A549 (cell line): ENCODE measurements around the gene TFEB. TPM values are rescaled to one million over a fixed set of nuclear protein-coding genes. Genes with fewer than 3 reads are reported as not detected.

Experiments
- ATAC-seq, 2 experiments: fragments of 200-7000 bp in 1 of 2; fragments of >200 bp in 1 of 2; cut with Nextera tagmentation in 1 of 2; cut with Tn5 transposase in 1 of 2; 3 replicates each; pipeline versions ENCODE4 v1.8.0 to v1.9.1; 2018 to 2020; ENCODE audit warnings: mild to moderate bottlenecking in 1 of 2, moderate library complexity in 1 of 2
- CTCF ChIA-PET: fragments of 300-600 bp; sonication (Branson Sonifier 250); formaldehyde crosslinking; extraction: SDS; loops from one replicate; lab custom pipeline; 2021; ENCODE audit warnings: antibody characterized with exemption, inconsistent platforms; lab: Yijun Ruan, JAX
- POLR2A ChIA-PET: fragments of 350-600 bp; formaldehyde crosslinking; extraction: SDS; loops from one replicate; lab custom pipeline; 2021; ENCODE audit warnings: antibody characterized with exemption, inconsistent platforms; lab: Yijun Ruan, JAX
- DNase-seq, 2 experiments: peaks; one replicate each; pipeline versions ENCODE4 v3.0.0 to v3.0.0-alpha.2; 2011 to 2016; ENCODE audit warnings: low read depth in 1 of 2, low spot score in 1 of 2
- FAIRE-seq: peaks from 2 replicates; lab custom pipeline; 2011; peaks lifted over from hg19 to GRCh38; lab: Jason Lieb, UNC
- H3K27ac ChIP-seq, 2 experiments: fragments of >200 bp; sonication (Bioruptor Twin); formaldehyde crosslinking; 3 replicates each; pipeline ENCODE4 v1.5.1; 2016 to 2017
- H3K4me1 ChIP-seq: fragments of >200 bp; sonication (Bioruptor Twin); formaldehyde crosslinking; 3 replicates; pipeline ENCODE4 v1.6.1; 2016
- H3K4me2 ChIP-seq: fragments of >200 bp; sonication (Bioruptor Twin); formaldehyde crosslinking; 3 replicates; pipeline ENCODE4 v1.6.1; 2016
- H3K4me3 ChIP-seq: fragments of >200 bp; sonication (Bioruptor Twin); formaldehyde crosslinking; 3 replicates; pipeline ENCODE4 v1.5.1; 2016
- H3K9me3 ChIP-seq: fragments of >200 bp; sonication (Bioruptor Twin); formaldehyde crosslinking; 3 replicates; pipeline ENCODE4 v1.6.1; 2016
- BHLHE40 ChIP-seq: IDR thresholded peaks from 2 replicates; pipeline ENCODE4 v1.6.1; 2012; ENCODE audit warnings: low read depth, low read length, inconsistent platforms
- CBX2 ChIP-seq: fragments of 200-600 bp; sonication (generic); IDR thresholded peaks from 2 replicates; pipeline ENCODE4 v1.6.1; 2016; ENCODE audit warnings: low read depth, mild to moderate bottlenecking, borderline replicate concordance
- CBX8 ChIP-seq: fragments of 200-600 bp; sonication (generic); IDR thresholded peaks from 2 replicates; pipeline ENCODE4 v1.6.1; 2016
- CEBPB ChIP-seq, 2 experiments: fragments of >200 bp in 1 of 2; sonication (Bioruptor Twin) in 1 of 2; formaldehyde crosslinking in 1 of 2; IDR thresholded peaks; 2 replicates each; pipeline ENCODE4 v1.6.1; 2012 to 2016
- EHMT2 ChIP-seq: fragments of 200-600 bp; sonication (generic); IDR thresholded peaks from 2 replicates; pipeline ENCODE4 v1.6.1; 2016; ENCODE audit warnings: antibody characterized with exemption, low read depth, mild to moderate bottlenecking, moderate library complexity
- ESRRA ChIP-seq: fragments of 150-350 bp; IDR thresholded peaks from 2 replicates; pipeline ENCODE4 v1.6.1; 2014; ENCODE audit warnings: mild to moderate bottlenecking, low read length, borderline replicate concordance
- GATA3 ChIP-seq: IDR thresholded peaks from 2 replicates; pipeline ENCODE4 v1.6.1; 2012; ENCODE audit warnings: borderline replicate concordance
- HDAC2 ChIP-seq: fragments of 200-600 bp; sonication (generic); IDR thresholded peaks from 2 replicates; pipeline ENCODE4 v1.6.1; 2016
- HEYL ChIP-seq: fragments of 250-450 bp; sonication (Bioruptor Pico); IDR thresholded peaks from 2 replicates; pipeline ENCODE4 v1.8.0; 2021; ENCODE audit warnings: mild to moderate bottlenecking, moderate library complexity
- HOXB5 ChIP-seq: fragments of 250-450 bp; sonication (Bioruptor Pico); IDR thresholded peaks from 2 replicates; pipeline ENCODE4 v1.5.0; 2020; ENCODE audit warnings: mild to moderate bottlenecking, moderate library complexity
- JUN ChIP-seq, 2 experiments: fragments of >200 bp; sonication (Bioruptor Twin); formaldehyde crosslinking; IDR thresholded peaks; 2 replicates in 1 of 2; 3 replicates in 1 of 2; pipeline ENCODE4 v1.6.1; 2016 to 2017
- JUNB ChIP-seq: fragments of >200 bp; sonication (Bioruptor Twin); formaldehyde crosslinking; IDR thresholded peaks from 2 replicates; pipeline ENCODE4 v1.6.1; 2016
- KDM5A ChIP-seq: fragments of 200-600 bp; sonication (generic); IDR thresholded peaks from 2 replicates; pipeline ENCODE4 v1.6.1; 2016; ENCODE audit warnings: antibody characterized with exemption, mild to moderate bottlenecking
- MAZ ChIP-seq: fragments of 150-350 bp; IDR thresholded peaks from 2 replicates; pipeline ENCODE4 v1.6.1; 2014; ENCODE audit warnings: antibody characterized with exemption, low read depth, low read length, borderline replicate concordance
- PHF8 ChIP-seq: fragments of 200-600 bp; sonication (generic); IDR thresholded peaks from 2 replicates; pipeline ENCODE4 v1.6.1; 2016; ENCODE audit warnings: low read depth, mild to moderate bottlenecking, antibody characterized with exemption, moderate library complexity, borderline replicate concordance
- POLR2AphosphoS2 ChIP-seq: conservative IDR thresholded peaks from 2 replicates; pipeline ENCODE4 v1.6.1; 2012; ENCODE audit warnings: low read length, improper control_type of control experiment, inconsistent platforms
- RAD21 ChIP-seq, 2 experiments: fragments of >200 bp in 1 of 2; sonication (Bioruptor Twin) in 1 of 2; formaldehyde crosslinking in 1 of 2; IDR thresholded peaks in 1 of 2; conservative IDR thresholded peaks in 1 of 2; 2 replicates in 1 of 2; 3 replicates in 1 of 2; pipeline ENCODE4 v1.6.1; 2012 to 2018; ENCODE audit warnings: inconsistent platforms in 1 of 2
- RARB ChIP-seq: fragments of 250-450 bp; sonication (Bioruptor Pico); IDR thresholded peaks from 2 replicates; pipeline ENCODE4 v1.8.0; 2021; ENCODE audit warnings: mild to moderate bottlenecking, moderate library complexity
- RNF2 ChIP-seq: fragments of 200-600 bp; sonication (generic); IDR thresholded peaks from 2 replicates; pipeline ENCODE4 v1.6.1; 2016; ENCODE audit warnings: low read depth, mild to moderate bottlenecking, antibody characterized with exemption, moderate library complexity, borderline replicate concordance
- ZNF302 ChIP-seq: fragments of 250-450 bp; sonication (Bioruptor Pico); IDR thresholded peaks from 2 replicates; pipeline ENCODE4 v1.9.0; 2021; ENCODE audit warnings: inconsistent platforms, mild to moderate bottlenecking, moderate library complexity
- WGBS: methylation state at CpG from one replicate; pipeline ENCODE4 v1.1.6; 2017; ENCODE audit errors: missing lambda C conversion rate; 5-methylcytosine and 5-hydroxymethylcytosine counted together
- polyA plus RNA-seq, 4 experiments: library from polyadenylated mRNA; depleted of rRNA in 3 of 4; stranded (reverse); fragments of >200 nt; fragmentation: RNase III in 1 of 4; extraction: RNeasy Plus Mini Kit Qiagen cat#74134 plus additional on column Dnase treatment in 1 of 4; gene quantifications; 2 replicates in 3 of 4; 3 replicates in 1 of 4; pipeline ENCODE4 v1.2.3, GENCODE V29; 2011 to 2017
- TF ChIP-seq, protein P1 (sequence below): IDR thresholded peaks from 2 replicates; pipeline ENCODE4 v1.6.1; 2012; ENCODE audit warnings: low read depth, borderline replicate concordance
- TF ChIP-seq, protein P2 (sequence below): IDR thresholded peaks from 2 replicates; pipeline ENCODE4 v1.6.1; 2012
- TF ChIP-seq, protein P3 (sequence below): fragments of 450-650 bp; IDR thresholded peaks from 2 replicates; pipeline ENCODE4 v1.6.1; 2014; ENCODE audit warnings: antibody characterized with exemption

TFEB gene
- polyA plus RNA-seq, 2 of the 4 experiments (the other 2 are of a cell fraction) = 3.1 to 6.1 TPM

DNA sequence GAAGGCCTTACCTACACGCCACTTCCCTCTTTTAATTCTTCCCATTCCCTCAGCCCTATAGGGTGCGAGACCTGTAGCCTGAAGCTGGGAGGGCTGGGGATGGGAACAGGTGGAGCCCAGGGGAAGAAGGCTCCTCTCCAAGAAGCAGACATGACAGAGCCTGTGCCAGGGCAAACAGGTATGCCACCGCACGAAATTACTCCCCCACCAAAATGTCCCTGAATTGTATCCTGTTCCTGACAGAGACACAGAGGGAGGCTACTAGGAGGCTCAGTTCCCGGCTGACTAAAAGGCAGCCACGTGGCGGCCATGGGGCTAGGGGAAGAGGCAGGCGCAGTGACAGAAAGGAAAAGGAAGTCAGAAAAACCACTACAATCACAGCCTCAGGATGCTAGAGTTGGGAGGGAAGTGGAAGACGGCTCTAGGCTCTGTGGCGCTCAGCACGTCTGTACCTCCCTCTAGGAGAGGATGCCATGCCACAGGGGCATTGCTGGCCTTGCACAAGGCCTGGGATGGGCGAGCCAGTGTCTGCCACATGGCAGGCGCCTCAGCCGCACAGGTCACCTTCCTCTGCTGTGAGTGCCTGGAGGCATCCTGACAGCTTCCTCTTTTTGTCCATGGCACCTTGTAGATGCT, 27.7 kb downstream of the TFEB start (continued):
- TF ChIP-seq CBX8 (no peak), GATA3 (no peak), CEBPB (IDR thresholded peaks at IDR 0.05) (no peak), CBX2 (no peak), KDM5A (no peak), BHLHE40 (no peak), HDAC2 (no peak), HEYL (CRISPR knock-in tag) (no peak), EHMT2 (no peak)

DNA sequence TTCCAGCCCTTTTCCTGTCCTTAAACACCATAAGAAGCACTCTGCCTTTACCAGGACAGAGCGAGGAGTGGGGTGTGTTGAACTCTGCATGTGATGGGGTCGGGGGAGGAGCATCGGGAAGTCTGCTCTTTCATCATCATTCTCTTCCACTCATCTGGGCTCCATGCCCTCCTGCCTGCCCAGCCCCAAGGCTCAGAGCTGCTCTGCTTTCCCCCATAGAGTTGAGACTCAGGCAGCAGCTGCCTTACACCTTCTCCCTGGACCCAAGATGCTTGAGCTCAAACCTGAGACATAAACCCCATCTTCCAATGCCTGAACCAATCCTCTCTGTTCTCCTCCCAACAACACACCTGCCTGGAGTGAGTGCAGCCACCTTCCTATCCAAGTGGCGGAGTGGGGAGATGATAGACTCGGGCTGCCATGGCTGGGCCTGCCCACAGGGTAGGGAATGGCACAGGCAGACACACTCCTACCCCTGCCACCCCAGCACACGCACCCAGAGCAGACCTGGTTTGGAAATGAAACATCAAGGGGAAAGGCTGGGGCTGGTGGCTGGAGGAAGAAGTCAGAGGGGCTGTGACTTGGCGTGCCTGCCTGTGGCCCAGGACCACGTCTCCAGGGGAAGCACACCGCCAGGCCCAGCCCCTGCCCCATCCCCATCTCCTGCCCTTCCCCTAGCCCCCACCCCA, 28.4 kb downstream of the TFEB start:
- Histone ChIP-seq H3K4me2 (peak overlapping the region; percentile 65), H3K4me1 (peaks cover 40% of the 10 kb centered on the region), H3K4me3 (no peak overlapping the region), H3K27ac (peak overlapping the region; percentile 85 to 97), H3K9me3 (no peaks in the 10 kb centered on the region)
- DNase-seq (no peak), ATAC-seq (peak; percentile 40 to 44; a peak in 4 of 6 replicates), FAIRE-seq (no peak)
- TF ChIP-seq JUN (IDR thresholded peaks at IDR 0.05) (no peak), ZNF302 (no peak), MAZ (no peak), RAD21 (conservative IDR thresholded peaks at IDR 0.05 in 1 of 2, IDR thresholded peaks at IDR 0.05 in 1 of 2) (no peak), RARB (CRISPR knock-in tag) (no peak), BHLHE40 (no peak), HOXB5 (no peak), RNF2 (no peak), ESRRA (no peak), PHF8 (no peak), JUNB (no peak), POLR2AphosphoS2 (no peak)
- TF ChIP-seq, protein P1, sequence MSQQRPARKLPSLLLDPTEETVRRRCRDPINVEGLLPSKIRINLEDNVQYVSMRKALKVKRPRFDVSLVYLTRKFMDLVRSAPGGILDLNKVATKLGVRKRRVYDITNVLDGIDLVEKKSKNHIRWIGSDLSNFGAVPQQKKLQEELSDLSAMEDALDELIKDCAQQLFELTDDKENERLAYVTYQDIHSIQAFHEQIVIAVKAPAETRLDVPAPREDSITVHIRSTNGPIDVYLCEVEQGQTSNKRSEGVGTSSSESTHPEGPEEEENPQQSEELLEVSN = no peak
- TF ChIP-seq, protein P2, sequence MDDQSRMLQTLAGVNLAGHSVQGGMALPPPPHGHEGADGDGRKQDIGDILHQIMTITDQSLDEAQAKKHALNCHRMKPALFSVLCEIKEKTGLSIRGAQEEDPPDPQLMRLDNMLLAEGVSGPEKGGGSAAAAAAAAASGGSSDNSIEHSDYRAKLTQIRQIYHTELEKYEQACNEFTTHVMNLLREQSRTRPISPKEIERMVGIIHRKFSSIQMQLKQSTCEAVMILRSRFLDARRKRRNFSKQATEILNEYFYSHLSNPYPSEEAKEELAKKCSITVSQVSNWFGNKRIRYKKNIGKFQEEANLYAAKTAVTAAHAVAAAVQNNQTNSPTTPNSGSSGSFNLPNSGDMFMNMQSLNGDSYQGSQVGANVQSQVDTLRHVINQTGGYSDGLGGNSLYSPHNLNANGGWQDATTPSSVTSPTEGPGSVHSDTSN = no peak
- TF ChIP-seq, protein P3, sequence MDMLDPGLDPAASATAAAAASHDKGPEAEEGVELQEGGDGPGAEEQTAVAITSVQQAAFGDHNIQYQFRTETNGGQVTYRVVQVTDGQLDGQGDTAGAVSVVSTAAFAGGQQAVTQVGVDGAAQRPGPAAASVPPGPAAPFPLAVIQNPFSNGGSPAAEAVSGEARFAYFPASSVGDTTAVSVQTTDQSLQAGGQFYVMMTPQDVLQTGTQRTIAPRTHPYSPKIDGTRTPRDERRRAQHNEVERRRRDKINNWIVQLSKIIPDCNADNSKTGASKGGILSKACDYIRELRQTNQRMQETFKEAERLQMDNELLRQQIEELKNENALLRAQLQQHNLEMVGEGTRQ = no peak
- CTCF ChIA-PET = interaction anchor here (0.9 to 6.2 kb wide), 12 partner anchors 10 to 339 kb away, joined by 3 to 66 read pairs (median 26); partner anchors contain the start of genes TFEB and TOMM6
- 71% methylated on average over 5 of the region's 9 CpGs for WGBS
- POLR2A ChIA-PET = interaction anchor here (0.6 to 2.2 kb wide), 2 partner anchors 27 to 68 kb away, joined by 4 to 12 read pairs; no protein-coding TSS in a partner anchor
